Natural killer cell (primary cell): ENCODE results near the gene PRIM1. TPM values are rescaled to one million over a fixed set of nuclear protein-coding genes. Genes with fewer than 3 reads are reported as not detected.
"Not testable (repeated sequence)": the region's sequence is repeated elsewhere in the genome, so short reads cannot be mapped to it uniquely, and the experiment has no call there.

Source experiments
- ATAC-seq, 3 donors: fragments of 150-1000 bp in 2 of 3; fragments of 200-7000 bp in 1 of 3; cut with Tn5 transposase; 1 replicate in 1 of 3; 2 replicates in 2 of 3; pipeline ENCODE4 v1.10.0; 2021; ENCODE audit warnings: mild to moderate bottlenecking in 2 of 3, moderate library complexity in 2 of 3
- DNase-seq, 2 donors: peaks; one replicate each; pipeline versions ENCODE4 v3.0.0 to v3.0.0-alpha.2; 2013 to 2021; ENCODE audit warnings: mixed read lengths in 1 of 2
- H3K27ac ChIP-seq: one replicate; pipeline ENCODE4 v1.5.1; 2013; ENCODE audit warnings: mild to moderate bottlenecking, low read length
- H3K27me3 ChIP-seq: one replicate; pipeline ENCODE4 v1.6.1; 2013; ENCODE audit warnings: low read length; ENCODE audit not compliant: control insufficient read depth, insufficient read depth
- H3K36me3 ChIP-seq: one replicate; pipeline ENCODE4 v1.6.1; 2013; ENCODE audit warnings: low read length; ENCODE audit not compliant: control insufficient read depth, insufficient read depth
- H3K4me1 ChIP-seq: one replicate; pipeline ENCODE4 v1.6.1; 2013; ENCODE audit warnings: low read length; ENCODE audit not compliant: control insufficient read depth, insufficient read depth
- H3K4me3 ChIP-seq: one replicate; pipeline ENCODE4 v1.5.1; 2013; ENCODE audit warnings: low read length
- H3K9me3 ChIP-seq: one replicate; pipeline ENCODE4 v1.6.1; 2013; ENCODE audit warnings: low read length; ENCODE audit not compliant: control insufficient read depth, insufficient read depth
- H3K27ac Mint-ChIP-seq, 2 donors: one replicate each; pipeline ENCODE4 v1.8.0; 2022; ENCODE audit warnings: mild to moderate bottlenecking in 2 of 2, mixed read lengths in 2 of 2, moderate library complexity in 1 of 2
- H3K27me3 Mint-ChIP-seq, 2 donors: one replicate each; pipeline ENCODE4 v1.8.0; 2022; ENCODE audit warnings: low read depth in 2 of 2, mixed read lengths in 2 of 2
- H3K36me3 Mint-ChIP-seq: one replicate; pipeline ENCODE4 v1.8.0; 2022; ENCODE audit warnings: mixed read lengths
- H3K4me1 Mint-ChIP-seq, 2 donors: one replicate each; pipeline ENCODE4 v1.8.0; 2022; ENCODE audit warnings: mixed read lengths in 2 of 2
- H3K4me3 Mint-ChIP-seq: one replicate; pipeline ENCODE4 v1.8.0; 2022; ENCODE audit warnings: mild to moderate bottlenecking, moderate library complexity, mixed read lengths
- H3K9me3 Mint-ChIP-seq, 2 donors: one replicate each; pipeline ENCODE4 v1.8.0; 2022; ENCODE audit warnings: mixed read lengths in 2 of 2
- WGBS: methylation state at CpG from one replicate; pipeline ENCODE4 v1.1.7; 2013; ENCODE audit warnings: missing lambda C conversion rate; ENCODE audit not compliant: insufficient coverage; 5-methylcytosine and 5-hydroxymethylcytosine counted together
- intact Hi-C: fragments of 100-400 bp; cut with micrococcal nuclease; formaldehyde crosslinking; loops from one replicate; pipeline ENCODE4 v1.14.2; 2022
- total RNA-seq, 4 donors: library from RNA; stranded (reverse); fragments of 120-200 nt in 1 of 4; gene quantifications; one replicate each; pipeline versions ENCODE4 v1.2.3 to v1.2.4, GENCODE V29; 2013 to 2022
- TF ChIP-seq, protein P1 (sequence below): fragments of 200-600 bp; IDR thresholded peaks from one replicate; pipeline ENCODE4 v1.8.0; 2022; ENCODE audit warnings: antibody characterized with exemption

The PRIM1 gene
- total RNA-seq, result 10 to 100 TPM; 10.1 to 11.9 (median 10.4) TPM
- total RNA-seq (2013), result 27.0 TPM

DNA sequence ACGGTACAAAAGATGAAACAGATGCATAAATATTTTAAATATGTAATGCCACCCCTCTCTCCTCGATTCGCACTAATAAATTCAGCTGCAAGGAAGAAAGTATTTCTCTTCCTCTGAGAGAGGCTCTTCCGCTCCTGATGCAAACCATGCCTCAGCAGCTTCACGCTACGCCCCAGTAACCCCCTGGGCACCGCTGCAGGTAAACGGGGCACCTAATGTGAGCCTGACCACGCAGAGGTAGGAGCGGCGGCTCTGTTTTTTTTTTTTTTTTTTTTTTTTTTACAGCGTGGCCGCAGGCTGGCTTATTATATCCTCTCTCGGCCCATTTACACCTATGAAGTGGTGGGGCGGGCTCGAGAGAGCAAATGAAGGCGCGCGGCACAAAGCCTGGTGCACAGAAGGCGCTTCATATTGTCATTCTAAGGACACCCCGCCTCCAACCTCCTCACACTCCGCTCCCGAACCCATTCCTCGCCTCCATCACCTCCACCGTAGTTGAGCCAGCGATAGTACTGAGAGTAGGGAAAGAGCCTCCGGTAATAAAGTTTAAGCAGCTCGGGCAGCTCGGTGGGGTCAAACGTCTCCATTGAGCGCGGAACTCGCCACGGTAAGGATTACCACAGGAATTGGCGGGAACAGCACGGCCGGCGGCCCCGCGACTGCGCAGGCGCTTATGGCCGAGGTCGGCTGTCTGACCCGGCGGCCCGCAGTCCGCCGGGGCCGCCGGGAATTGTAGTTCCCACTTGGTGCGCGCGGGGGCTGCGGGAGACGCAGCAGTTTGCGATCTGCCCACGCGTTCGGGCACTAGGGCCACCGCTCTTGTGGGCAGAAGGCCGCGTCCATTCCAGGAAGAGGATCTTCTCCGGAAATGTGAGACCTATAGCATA, at the start of gene PRIM1:
Gene PRIM1 (minus strand): TSS at position 612 of the 887 bp plus-strand sequence. CDS start 25 bp downstream, at position 587.
- no peaks in the 10 kb centered on the region for H3K36me3 Mint-ChIP-seq
- peak within 1 kb of the TSS; percentile 81 to 82 for H3K27ac Mint-ChIP-seq
- intact Hi-C loops, result loop anchor here (1.0 to 10.0 kb wide), 3 partner anchors 27 to 433 kb away; partner anchors contain the start of gene NACA
- peaks cover 9% of the 10 kb centered on the region for H3K4me1 ChIP-seq
- H3K4me1 Mint-ChIP-seq, result peaks cover 16 to 19% of the 10 kb centered on the region in 2 donors
- DNase-seq (peak; percentile 76 to 89), ATAC-seq (peak; percentile 90 to 95 (median 94))
- H3K4me3 Mint-ChIP-seq, result peak within 1 kb of the TSS; percentile 94
- no peaks in the 10 kb centered on the region for H3K27me3 Mint-ChIP-seq
- H3K27me3 ChIP-seq, result no peaks in the 10 kb centered on the region
- no peaks in the 10 kb centered on the region for H3K9me3 ChIP-seq
- no peaks in the 10 kb centered on the region for H3K9me3 Mint-ChIP-seq
- peak within 1 kb of the TSS; percentile 93 for H3K4me3 ChIP-seq
- TF ChIP-seq, protein P1, sequence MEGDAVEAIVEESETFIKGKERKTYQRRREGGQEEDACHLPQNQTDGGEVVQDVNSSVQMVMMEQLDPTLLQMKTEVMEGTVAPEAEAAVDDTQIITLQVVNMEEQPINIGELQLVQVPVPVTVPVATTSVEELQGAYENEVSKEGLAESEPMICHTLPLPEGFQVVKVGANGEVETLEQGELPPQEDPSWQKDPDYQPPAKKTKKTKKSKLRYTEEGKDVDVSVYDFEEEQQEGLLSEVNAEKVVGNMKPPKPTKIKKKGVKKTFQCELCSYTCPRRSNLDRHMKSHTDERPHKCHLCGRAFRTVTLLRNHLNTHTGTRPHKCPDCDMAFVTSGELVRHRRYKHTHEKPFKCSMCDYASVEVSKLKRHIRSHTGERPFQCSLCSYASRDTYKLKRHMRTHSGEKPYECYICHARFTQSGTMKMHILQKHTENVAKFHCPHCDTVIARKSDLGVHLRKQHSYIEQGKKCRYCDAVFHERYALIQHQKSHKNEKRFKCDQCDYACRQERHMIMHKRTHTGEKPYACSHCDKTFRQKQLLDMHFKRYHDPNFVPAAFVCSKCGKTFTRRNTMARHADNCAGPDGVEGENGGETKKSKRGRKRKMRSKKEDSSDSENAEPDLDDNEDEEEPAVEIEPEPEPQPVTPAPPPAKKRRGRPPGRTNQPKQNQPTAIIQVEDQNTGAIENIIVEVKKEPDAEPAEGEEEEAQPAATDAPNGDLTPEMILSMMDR, result no peak
- H3K27ac ChIP-seq, result peak within 1 kb of the TSS; percentile 73
- H3K36me3 ChIP-seq, result peaks cover 7% of the 10 kb centered on the region
- 0% methylated on average over 62 of the region's 64 CpGs for WGBS

DNA sequence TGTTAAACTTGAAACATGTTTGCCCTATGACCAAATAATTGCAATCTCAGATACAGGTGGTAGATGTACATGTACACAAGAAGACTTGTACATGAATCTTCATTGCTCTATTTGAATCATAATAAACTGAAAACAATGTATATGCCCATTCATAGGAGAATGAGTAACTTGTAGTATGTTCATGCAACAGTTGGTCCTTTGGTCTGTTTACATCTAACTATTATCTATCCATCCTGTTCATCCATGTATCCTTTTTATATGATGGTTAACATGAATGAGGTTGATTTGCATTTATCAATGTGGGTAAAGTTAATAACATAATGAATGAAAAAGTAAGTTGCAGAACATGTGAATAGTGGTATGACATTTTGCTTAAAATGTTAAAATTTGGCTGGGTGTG, 48.1 kb upstream of the PRIM1 start:
- no peaks in the 10 kb centered on the region for H3K36me3 ChIP-seq
- Mint-ChIP-seq H3K4me3 (no peak overlapping the region), H3K36me3 (no peaks in the 10 kb centered on the region), H3K27me3 (peaks cover 0 to 8% of the 10 kb centered on the region in 2 donors), H3K9me3 (no peaks in the 10 kb centered on the region), H3K4me1 (no peaks in the 10 kb centered on the region), H3K27ac (no peak overlapping the region)
- H3K4me3 ChIP-seq, result no peak overlapping the region
- H3K4me1 ChIP-seq, result no peaks in the 10 kb centered on the region
- H3K9me3 ChIP-seq, result no peaks in the 10 kb centered on the region
- intact Hi-C loops, result no loop called here
- no peaks in the 10 kb centered on the region for H3K27me3 ChIP-seq
- TF ChIP-seq, protein P1, result no peak
- no peak overlapping the region for H3K27ac ChIP-seq
- no peak for ATAC-seq
- no peak for DNase-seq

DNA sequence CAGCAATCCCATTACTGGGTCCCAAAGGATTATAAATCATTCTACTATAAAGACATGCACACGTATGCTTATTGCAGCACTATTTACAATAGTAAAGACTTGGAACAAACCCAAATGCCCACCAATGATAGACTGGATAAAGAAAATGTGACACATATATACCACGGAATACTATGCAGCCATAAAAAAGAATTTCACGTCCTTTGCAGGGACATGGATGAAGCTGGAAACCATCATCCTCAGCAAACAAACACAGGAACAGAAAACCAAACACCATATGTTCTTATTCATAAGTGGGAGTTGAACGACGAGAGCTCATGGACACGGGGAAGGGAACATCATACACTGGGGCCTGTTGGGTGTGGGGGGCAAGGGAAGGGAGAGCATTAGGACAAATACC, 47.2 kb upstream of the PRIM1 start:
- H3K27ac Mint-ChIP-seq, H3K4me1 ChIP-seq, H3K9me3 ChIP-seq, DNase-seq, H3K9me3 Mint-ChIP-seq, intact Hi-C loops, H3K27ac ChIP-seq, H3K4me3 Mint-ChIP-seq, ATAC-seq, H3K4me3 ChIP-seq, H3K27me3 ChIP-seq, H3K4me1 Mint-ChIP-seq, H3K36me3 Mint-ChIP-seq, H3K36me3 ChIP-seq, H3K27me3 Mint-ChIP-seq: not testable (repeated sequence)
- 85% methylated on average over 2 of the region's 6 CpGs for WGBS

DNA sequence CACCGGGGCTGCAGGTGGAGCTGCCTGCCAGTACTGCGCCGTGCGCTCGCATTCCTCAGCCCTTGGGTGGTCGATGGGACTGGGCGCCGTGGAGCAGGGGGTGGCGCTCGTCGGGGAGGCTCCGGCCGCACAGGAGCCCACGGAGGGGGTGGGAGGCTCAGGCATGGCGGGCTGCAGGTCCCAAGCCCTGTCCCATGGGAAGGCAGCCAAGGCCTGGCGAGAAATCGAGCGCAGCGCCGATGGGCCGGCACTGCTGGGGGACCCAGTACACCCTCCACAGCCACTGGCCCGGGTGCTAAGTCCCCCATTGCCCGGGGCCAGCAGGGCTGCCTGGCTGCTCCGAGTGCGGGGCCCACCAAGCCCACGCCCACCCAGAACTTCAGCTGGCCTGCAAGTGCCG, 43.7 kb upstream of the PRIM1 start:
- intact Hi-C loops, H3K27ac Mint-ChIP-seq, H3K27me3 ChIP-seq, H3K36me3 ChIP-seq, H3K4me1 Mint-ChIP-seq, H3K4me3 Mint-ChIP-seq, H3K27me3 Mint-ChIP-seq, H3K9me3 Mint-ChIP-seq, H3K9me3 ChIP-seq, DNase-seq, H3K36me3 Mint-ChIP-seq, H3K4me1 ChIP-seq, ATAC-seq, H3K27ac ChIP-seq, H3K4me3 ChIP-seq: not testable (repeated sequence)
- WGBS, result 96% methylated on average over 21 of the region's 27 CpGs

DNA sequence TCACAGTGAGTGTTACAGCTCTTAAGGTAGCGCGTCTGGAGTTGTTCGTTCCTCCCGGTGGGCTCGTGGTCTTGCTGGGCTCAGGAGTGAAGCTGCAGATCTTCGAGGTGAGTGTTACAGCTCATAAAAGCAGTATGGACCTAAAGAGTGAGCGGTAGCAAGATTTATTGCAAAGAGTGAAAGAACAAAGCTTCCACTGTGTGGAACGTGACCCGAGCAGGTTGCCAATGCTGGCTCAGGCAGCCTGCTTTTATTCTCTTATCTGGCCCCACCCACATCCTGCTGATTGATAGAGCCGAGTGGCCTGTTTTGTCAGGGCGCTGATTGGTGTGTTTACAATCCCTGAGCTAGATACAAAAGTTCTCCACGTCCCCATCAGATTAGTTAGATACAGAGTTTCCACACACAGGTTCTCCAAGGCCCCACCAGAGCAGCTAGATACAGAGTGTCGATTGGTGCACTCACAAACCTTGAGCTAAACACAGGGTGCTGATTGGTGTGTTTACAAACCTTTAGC, 43.0 kb upstream of the PRIM1 start:
- peak overlapping the region; percentile 68 for H3K4me3 Mint-ChIP-seq
- 71% methylated on average over 10 of the region's 13 CpGs for whole genome bisulfite sequencing
- ATAC-seq, H3K27me3 ChIP-seq, H3K4me1 ChIP-seq, H3K27ac ChIP-seq, H3K27ac Mint-ChIP-seq, H3K4me1 Mint-ChIP-seq, H3K27me3 Mint-ChIP-seq, H3K4me3 ChIP-seq, intact Hi-C loops, H3K9me3 ChIP-seq, H3K9me3 Mint-ChIP-seq, H3K36me3 ChIP-seq, DNase-seq, H3K36me3 Mint-ChIP-seq: not testable (repeated sequence)

DNA sequence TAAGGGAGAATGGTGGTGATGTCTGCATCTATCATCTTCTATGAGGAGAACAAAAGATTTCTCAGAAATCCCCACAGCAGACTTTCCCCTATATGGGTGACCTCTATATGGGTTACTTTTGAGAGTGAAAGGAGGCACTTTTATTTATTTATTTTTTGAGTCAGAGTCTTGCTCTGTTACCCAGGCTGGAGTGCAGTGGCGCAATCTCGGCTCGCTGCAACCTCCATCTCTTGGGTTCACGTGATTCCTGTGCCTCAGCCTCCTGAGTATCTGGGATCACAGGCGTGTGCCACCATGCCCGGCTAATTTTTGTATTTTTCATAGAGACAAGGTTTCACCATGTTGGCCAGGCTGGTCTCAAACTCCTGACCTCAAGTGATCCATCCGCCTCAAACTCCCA, 41.0 kb upstream of the PRIM1 start:
- H3K4me3 Mint-ChIP-seq, H3K9me3 Mint-ChIP-seq, ATAC-seq, H3K27me3 Mint-ChIP-seq, H3K4me1 ChIP-seq, H3K4me1 Mint-ChIP-seq, H3K27ac ChIP-seq, H3K36me3 ChIP-seq, H3K27ac Mint-ChIP-seq, intact Hi-C loops, DNase-seq, H3K36me3 Mint-ChIP-seq, H3K9me3 ChIP-seq, H3K4me3 ChIP-seq, H3K27me3 ChIP-seq: not testable (repeated sequence)
- WGBS, result 96% methylated on average over 7 of the region's 7 CpGs
